T-helper 2 cell treated with Interferon-gamma antibody and Interleukin-4, amounts not matched to agents 5 μg/mL and 100 μg/mL, for 36 hours (primary cell): Measurements from ENCODE around the gene RNASE8.
"Not testable (repeated sequence)": the region's sequence is repeated elsewhere in the genome, so short reads cannot be mapped to it uniquely, and the experiment has no call there.

Experiments
- DNase-seq: peaks from one replicate; pipeline ENCODE4 v3.0.0; 2021; ENCODE audit warnings: low spot score
- H3K27ac Mint-ChIP-seq: one replicate; pipeline ENCODE4 v1.8.0; 2021; ENCODE audit warnings: mild to moderate bottlenecking, mixed read lengths
- H3K27me3 Mint-ChIP-seq: one replicate; pipeline ENCODE4 v1.8.0; 2021; ENCODE audit warnings: low read depth, mixed read lengths
- H3K36me3 Mint-ChIP-seq: one replicate; pipeline ENCODE4 v1.8.0; 2021; ENCODE audit warnings: low read depth, mixed read lengths
- H3K4me1 Mint-ChIP-seq: one replicate; pipeline ENCODE4 v1.8.0; 2021; ENCODE audit warnings: low read depth, mixed read lengths
- H3K4me3 Mint-ChIP-seq: one replicate; pipeline ENCODE4 v1.8.0; 2022; ENCODE audit warnings: mild to moderate bottlenecking, moderate library complexity, mixed read lengths
- H3K9me3 Mint-ChIP-seq: one replicate; pipeline ENCODE4 v1.8.0; 2021; ENCODE audit warnings: mixed read lengths

Gene RNASE8

GRCh38 chr14:21038441-21039422 is 18.9 kb upstream of the RNASE8 start:
- no peak for DNase-seq
- Mint-ChIP-seq H3K4me1 (no peaks in the 10 kb centered on the region), H3K9me3 (no peaks in the 10 kb centered on the region), H3K4me3 (no peak overlapping the region), H3K27ac (no peak overlapping the region), H3K27me3 (peaks cover 12% of the 10 kb centered on the region), H3K36me3 (no peaks in the 10 kb centered on the region)

GRCh38 chr14:21039585-21040369 is 17.8 kb upstream of the RNASE8 start:
- Mint-ChIP-seq H3K36me3 (no peaks in the 10 kb centered on the region), H3K27ac (no peak overlapping the region), H3K4me3 (no peak overlapping the region), H3K4me1 (peaks cover 6% of the 10 kb centered on the region), H3K27me3 (peaks cover 15% of the 10 kb centered on the region), H3K9me3 (no peaks in the 10 kb centered on the region)
- DNase-seq = no peak

DNA sequence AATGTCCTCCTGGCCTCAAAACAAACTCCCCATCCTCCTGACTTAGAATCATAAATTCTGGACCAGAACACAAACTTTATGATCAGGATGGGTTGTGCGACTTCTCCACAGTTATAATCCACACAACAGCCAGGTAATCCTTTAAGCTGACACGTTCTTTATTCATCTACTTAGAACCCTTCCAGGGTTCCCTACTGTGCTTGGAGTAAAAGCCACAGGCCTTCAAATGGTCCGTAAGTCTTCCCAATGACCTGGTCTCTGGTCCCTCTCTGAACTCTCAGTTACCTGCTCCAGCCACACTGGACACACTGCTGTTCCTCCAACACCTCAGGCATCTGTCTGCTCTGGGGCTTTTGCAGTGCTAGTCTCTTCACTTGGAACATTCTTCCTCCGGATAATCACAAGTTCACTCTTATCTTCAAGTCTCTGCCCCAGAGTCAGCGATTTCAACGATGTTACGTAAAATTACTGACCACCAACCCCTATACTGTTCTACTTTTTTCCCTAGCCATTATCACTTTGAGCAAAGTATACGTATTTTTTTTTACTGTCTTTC is 17.2 kb upstream of the RNASE8 start:
- H3K36me3 Mint-ChIP-seq = no peaks in the 10 kb centered on the region
- DNase-seq = no peak
- no peaks in the 10 kb centered on the region for H3K9me3 Mint-ChIP-seq
- no peak overlapping the region for H3K27ac Mint-ChIP-seq
- no peak overlapping the region for H3K4me3 Mint-ChIP-seq
- peaks cover 6% of the 10 kb centered on the region for H3K4me1 Mint-ChIP-seq
- H3K27me3 Mint-ChIP-seq = peaks cover 20% of the 10 kb centered on the region

GRCh38 chr14:21040941-21041340 is 16.7 kb upstream of the RNASE8 start:
- not testable (repeated sequence) for H3K4me1 Mint-ChIP-seq, H3K27ac Mint-ChIP-seq, H3K36me3 Mint-ChIP-seq, H3K9me3 Mint-ChIP-seq, H3K4me3 Mint-ChIP-seq, DNase-seq
- peaks cover 24% of the 10 kb centered on the region for H3K27me3 Mint-ChIP-seq

GRCh38 chr14:21041676-21042433 is 15.8 kb upstream of the RNASE8 start, which contains the start of gene RNASE7:
RNASE7 (plus strand) TSS chr14:21042362; CDS start chr14:21042993, 631 bp downstream.
- H3K9me3 Mint-ChIP-seq = no peaks in the 10 kb centered on the region
- peaks cover 6% of the 10 kb centered on the region for H3K4me1 Mint-ChIP-seq
- no peak within 1 kb of the TSS for H3K27ac Mint-ChIP-seq
- peaks cover 27% of the 10 kb centered on the region for H3K27me3 Mint-ChIP-seq
- no peak within 1 kb of the TSS for H3K4me3 Mint-ChIP-seq
- DNase-seq = no peak
- H3K36me3 Mint-ChIP-seq = no peaks in the 10 kb centered on the region

GRCh38 chr14:21042918-21043317 is 14.7 kb upstream of the RNASE8 start:
- H3K27ac Mint-ChIP-seq = no peak overlapping the region

DNA sequence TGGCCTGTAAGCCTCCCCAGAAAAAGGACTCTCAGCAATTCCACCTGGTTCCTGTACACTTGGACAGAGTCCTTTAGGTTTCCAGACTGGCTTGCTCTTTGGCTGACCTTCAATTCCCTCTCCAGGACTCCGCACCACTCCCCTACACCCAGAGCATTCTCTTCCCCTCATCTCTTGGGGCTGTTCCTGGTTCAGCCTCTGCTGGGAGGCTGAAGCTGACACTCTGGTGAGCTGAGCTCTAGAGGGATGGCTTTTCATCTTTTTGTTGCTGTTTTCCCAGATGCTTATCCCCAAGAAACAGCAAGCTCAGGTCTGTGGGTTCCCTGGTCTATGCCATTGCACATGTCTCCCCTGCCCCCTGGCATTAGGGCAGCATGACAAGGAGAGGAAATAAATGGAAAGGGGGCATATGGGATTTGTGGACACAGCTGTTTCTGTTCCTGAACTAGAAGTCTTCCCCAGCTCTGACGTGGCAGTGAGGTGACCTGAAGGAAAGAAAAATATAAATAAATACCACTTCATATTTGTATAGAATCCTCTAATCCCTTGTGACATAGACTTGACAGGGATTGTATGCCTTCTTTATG is 14.1 kb upstream of the RNASE8 start:
- peaks cover 26% of the 10 kb centered on the region for H3K27me3 Mint-ChIP-seq
- H3K4me1 Mint-ChIP-seq = peaks cover 6% of the 10 kb centered on the region

More at GRCh38 chr14:21042918-21043317, 14.7 kb upstream of the RNASE8 start:
- H3K4me1 Mint-ChIP-seq = peaks cover 6% of the 10 kb centered on the region
- H3K9me3 Mint-ChIP-seq = no peaks in the 10 kb centered on the region
- H3K4me3 Mint-ChIP-seq = no peak overlapping the region
- H3K27me3 Mint-ChIP-seq = peaks cover 26% of the 10 kb centered on the region
- DNase-seq = no peak
- H3K36me3 Mint-ChIP-seq = no peaks in the 10 kb centered on the region

GRCh38 chr14:21043974-21044618 is 13.5 kb upstream of the RNASE8 start:
- Mint-ChIP-seq H3K4me1 (peaks cover 6% of the 10 kb centered on the region), H3K9me3 (no peaks in the 10 kb centered on the region), H3K27ac (no peak overlapping the region), H3K27me3 (peaks cover 26% of the 10 kb centered on the region), H3K36me3 (no peaks in the 10 kb centered on the region), H3K4me3 (no peak overlapping the region)
- DNase-seq = no peak

More for the DNA sequence above, 14.1 kb upstream of the RNASE8 start:
- H3K27ac Mint-ChIP-seq = no peak overlapping the region
- DNase-seq = no peak
- H3K9me3 Mint-ChIP-seq = no peaks in the 10 kb centered on the region
- no peak overlapping the region for H3K4me3 Mint-ChIP-seq
- no peaks in the 10 kb centered on the region for H3K36me3 Mint-ChIP-seq

- H3K4me1 Mint-ChIP-seq = peaks cover 6% of the 10 kb centered on the region
- H3K36me3 Mint-ChIP-seq = no peaks in the 10 kb centered on the region
- DNase-seq = no peak
- H3K27ac Mint-ChIP-seq = no peak overlapping the region
- peaks cover 32% of the 10 kb centered on the region for H3K27me3 Mint-ChIP-seq
- no peak overlapping the region for H3K4me3 Mint-ChIP-seq
- no peaks in the 10 kb centered on the region for H3K9me3 Mint-ChIP-seq
Observed at GRCh38 chr14:21047378-21047781, 10.2 kb upstream of the RNASE8 start.

GRCh38 chr14:21048638-21049037 is 9.0 kb upstream of the RNASE8 start:
- no peak overlapping the region for H3K4me3 Mint-ChIP-seq
- no peaks in the 10 kb centered on the region for H3K36me3 Mint-ChIP-seq
- peaks cover 29% of the 10 kb centered on the region for H3K27me3 Mint-ChIP-seq
- no peaks in the 10 kb centered on the region for H3K9me3 Mint-ChIP-seq
- DNase-seq = no peak
- H3K27ac Mint-ChIP-seq = no peak overlapping the region
- peaks cover 6% of the 10 kb centered on the region for H3K4me1 Mint-ChIP-seq

DNA sequence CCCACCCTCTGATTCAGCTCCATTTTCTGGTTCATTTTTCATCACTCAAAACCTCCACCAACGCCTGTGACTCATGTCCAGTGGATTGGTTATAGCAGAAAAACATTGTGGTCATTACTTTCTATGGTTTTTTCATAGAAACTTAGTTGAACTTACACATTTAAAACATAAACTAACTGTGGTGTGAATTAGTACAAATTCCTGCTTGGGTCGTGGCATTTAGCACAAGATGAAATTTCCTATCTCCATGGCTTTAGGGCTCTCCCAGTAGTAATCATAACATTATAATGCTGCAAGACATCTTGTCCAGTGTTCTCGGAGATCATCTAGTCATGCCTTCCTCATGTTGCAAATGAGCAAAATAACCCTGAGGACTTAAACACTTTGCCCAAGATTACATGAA is 8.3 kb upstream of the RNASE8 start:
- no peak for DNase-seq
- no peak overlapping the region for H3K4me3 Mint-ChIP-seq
- H3K27ac Mint-ChIP-seq = no peak overlapping the region
- H3K27me3 Mint-ChIP-seq = peaks cover 27% of the 10 kb centered on the region
- H3K9me3 Mint-ChIP-seq = no peaks in the 10 kb centered on the region
- peaks cover 4% of the 10 kb centered on the region for H3K4me1 Mint-ChIP-seq
- H3K36me3 Mint-ChIP-seq = no peaks in the 10 kb centered on the region

DNA sequence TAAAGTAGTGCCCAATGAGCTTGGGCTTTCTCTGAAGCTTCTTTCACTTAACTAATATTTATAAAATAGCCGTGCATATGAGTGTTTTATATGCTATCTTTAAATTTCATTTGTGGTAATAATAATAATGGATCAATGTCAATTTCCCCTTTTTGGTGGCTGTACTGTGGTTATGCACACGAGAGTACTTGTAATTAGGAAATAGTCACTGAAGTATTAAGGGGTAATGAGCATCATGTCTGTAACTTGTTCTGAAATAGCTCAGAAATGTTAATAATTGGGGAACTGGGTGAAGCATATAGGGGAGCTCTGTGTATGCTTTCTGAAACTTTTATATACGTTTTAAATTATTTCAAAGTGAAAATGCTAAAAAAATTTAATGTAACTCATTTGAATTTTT is 7.0 kb upstream of the RNASE8 start:
- no peaks in the 10 kb centered on the region for H3K9me3 Mint-ChIP-seq

More for the DNA sequence above, 7.0 kb upstream of the RNASE8 start:
- DNase-seq = no peak
- Mint-ChIP-seq H3K27ac (no peak overlapping the region), H3K4me3 (no peak overlapping the region), H3K27me3 (peaks cover 15% of the 10 kb centered on the region), H3K36me3 (no peaks in the 10 kb centered on the region), H3K4me1 (no peaks in the 10 kb centered on the region)
